Measurements from ENCODE around the gene ZFP36L1. TPM values are rescaled to one million over a fixed set of nuclear protein-coding genes. Genes with fewer than 3 reads are reported as not detected.

ZFP36L1 gene
- total and polyA plus RNA-seq, 10 of the 15 experiments (the other 5 are each of a cell fraction or from before 2014, with no cell fraction given), result 22.0 to 184 (median 66.1) TPM

GRCh38 chr14:68814238-68814538 lies 21.3 kb upstream of the ZFP36L1 start:
- peaks cover 35% of the 10 kb centered on the region for H3K79me2 ChIP-seq (ENCODE audit: control insufficient read depth, insufficient read depth, low read length)
- RAD21 ChIA-PET (ENCODE audit: unreplicated experiment), result interaction anchor here (0.7 to 13.5 kb wide), 36 partner anchors 7 to 880 kb away, joined by 3 to 292 read pairs (median 6); partner anchors contain the start of gene ZFP36L1
- in situ Hi-C loops (cut with MboI), result no loop called here
- no peak for TF ChIP-seq RELA (IDR thresholded peaks at IDR 0.05; ENCODE audit: borderline replicate concordance, partially characterized antibody)
- no peak for TF ChIP-seq RELB (IDR thresholded peaks at IDR 0.05; ENCODE audit: low read depth)
- TF ChIP-seq E4F1 (IDR thresholded peaks at IDR 0.05; ENCODE audit: borderline replicate concordance, partially characterized antibody), result no peak
- TF ChIP-seq USF2 (IDR thresholded peaks at IDR 0.05; ENCODE audit: borderline replicate concordance, low read depth, low read length), result no peak
- TF ChIP-seq GABPA (IDR thresholded peaks at IDR 0.05; ENCODE audit: low read depth), result no peak
- TF ChIP-seq ATF3 (IDR thresholded peaks at IDR 0.05; ENCODE audit: borderline replicate concordance, extremely low read depth, low read depth, low read length), result no peak
- no peak for TF ChIP-seq SREBF1 (IDR thresholded peaks at IDR 0.05; ENCODE audit: low read length)
- TF ChIP-seq MYB (IDR thresholded peaks at IDR 0.05; ENCODE audit: borderline replicate concordance, low read depth, low read length), result no peak
- 0 out of 2 replicates have a peak, but pooled peaks have one; percentile 76 for TF ChIP-seq SMARCA5 (IDR thresholded peaks at IDR 0.05)
- TF ChIP-seq EP300 (IDR thresholded peaks at IDR 0.05; ENCODE audit: borderline replicate concordance in 1 of 2, control insufficient read depth in 1 of 2, low read depth in 2 of 2, low read length in 2 of 2), result no peak
- TF ChIP-seq RCOR1 (conservative IDR thresholded peaks at IDR 0.05; ENCODE audit: low read depth, low read length), result no peak
- no peak for TF ChIP-seq ZNF687 (IDR thresholded peaks at IDR 0.05)
- TF ChIP-seq ZNF207 (IDR thresholded peaks at IDR 0.05; ENCODE audit: borderline replicate concordance), result 0 out of 2 replicates have a peak, but pooled peaks have one; percentile 57

More at GRCh38 chr14:68814238-68814538, 21.3 kb upstream of the ZFP36L1 start:
- peak overlapping the region; percentile 58; the same call in 1 of the 2 replicates for H3K4me3 ChIP-seq
- WGBS (ENCODE audit: insufficient coverage, insufficient replicate concordance, low lambda C conversion rate, missing lambda C conversion rate), result 26% methylated on average over 2 of the region's 2 CpGs
- H3K4me1 ChIP-seq (ENCODE audit: control insufficient read depth, insufficient read depth, low read length), result peaks cover 41% of the 10 kb centered on the region
- ChIA-PET CTCF (interaction anchor here (0.8 to 22.6 kb wide), 18 partner anchors 12 to 976 kb away, joined by 3 to 310 read pairs (median 8); partner anchors contain the start of gene ZFP36L1), SMC1A (ENCODE audit: uncharacterized antibody, unreplicated experiment) (interaction anchor here (0.7 to 15.9 kb wide), 33 partner anchors 10 to 976 kb away, joined by 3 to 314 read pairs (median 10); partner anchors contain the start of gene ZFP36L1), POLR2A (interaction anchor here (0.6 to 10.0 kb wide), 19 partner anchors 8 to 1142 kb away, joined by 3 to 115 read pairs (median 4); partner anchors contain the start of genes ZFP36L1 and ZFYVE26)
- H3K4me2 ChIP-seq (ENCODE audit: control insufficient read depth, insufficient read depth), result peak overlapping the region; percentile 99
- H2AFZ ChIP-seq (ENCODE audit: control insufficient read depth, low read depth, low read length), result peak overlapping the region; percentile 5; the same call in 1 of the 2 replicates
- ATAC-seq (no peak), DNase-seq (ENCODE audit: low read depth, low spot score) (no peak), FAIRE-seq (no peak)
- no peaks in the 10 kb centered on the region for H3K27me3 ChIP-seq (replicated peaks in 1 of 2; ENCODE audit: control insufficient read depth in 2 of 2, insufficient read depth in 2 of 2, low read length in 1 of 2)
- peak overlapping the region; percentile 95 for H3K27ac ChIP-seq (ENCODE audit: control insufficient read depth, insufficient read depth)
- no TSS peak for BruUV-seq (replicated peaks)
- no peaks in the 10 kb centered on the region for H3K9me3 ChIP-seq (replicated peaks; ENCODE audit: control insufficient read depth, insufficient read depth, low read length)
- no peaks in the 10 kb centered on the region for H4K20me1 ChIP-seq (ENCODE audit: control insufficient read depth, insufficient read depth)
- peak overlapping the region; percentile 88 for H3K9ac ChIP-seq (ENCODE audit: control insufficient read depth, insufficient read depth, low read length)
- intact Hi-C loops (cut with micrococcal nuclease; ENCODE audit: unreplicated experiment), result loop anchor here (1.0 to 10.0 kb wide), 2 partner anchors 18 to 529 kb away; no protein-coding TSS in a partner anchor
- H3K36me3 ChIP-seq (ENCODE audit: control insufficient read depth in 2 of 2, insufficient read depth in 2 of 2, low read length in 1 of 2), result no peaks in the 10 kb centered on the region

Data from GM12878 (cell line).